Measurements from ENCODE around the gene TRIM2. TPM values are rescaled to one million over a fixed set of nuclear protein-coding genes. Genes with fewer than 3 reads are reported as not detected.

The TRIM2 gene
- total RNA-seq, 8 experiments from 2014 or later = 41.9 to 184 (median 133) TPM

DNA sequence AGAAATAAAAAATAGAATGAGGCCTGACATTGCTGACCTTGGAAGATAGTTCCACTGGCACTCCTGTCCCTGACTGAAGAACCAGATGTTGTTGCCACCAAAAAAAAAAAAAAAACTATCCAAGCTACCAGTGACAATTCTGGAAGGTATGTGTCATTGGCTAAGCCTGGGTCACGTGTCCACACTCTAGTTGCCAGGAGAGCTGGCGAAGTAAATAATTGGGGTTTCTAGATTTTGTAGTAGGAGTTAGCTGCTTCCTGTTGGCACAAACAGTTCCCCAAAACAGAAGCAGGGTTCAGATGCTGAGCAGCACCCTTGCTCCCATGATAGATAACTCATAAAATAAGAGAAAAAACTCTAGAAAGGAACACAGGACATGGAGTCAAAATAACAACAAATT, 160.8 kb downstream of the TRIM2 start:
- in situ Hi-C loops (cut with MboI; ENCODE audit: low pct_unique_long_range_greater_than_20kb in 2 of 9, low sequenced_read_pairs in 9 of 9, unreplicated experiment in 9 of 9) = loop anchor here in 3 of 9 experiments (25.0 kb wide), 2 partner anchors 197 to 222 kb away; no protein-coding TSS in a partner anchor
- Histone ChIP-seq H3K4me1 (replicated peaks in 1 of 2) (no peaks in the 10 kb centered on the region), H3K27ac (no peak overlapping the region), H3K4me3 (no peak overlapping the region)
- 83 to 100% (median 98%) methylated on average over 1 to 2 of the region's 2 CpGs; no CpG with 5 or more reads in 4 of the 10 experiments for WGBS, 10 experiments
- no peak for ATAC-seq (replicated peaks in 6 of 8)

DNA sequence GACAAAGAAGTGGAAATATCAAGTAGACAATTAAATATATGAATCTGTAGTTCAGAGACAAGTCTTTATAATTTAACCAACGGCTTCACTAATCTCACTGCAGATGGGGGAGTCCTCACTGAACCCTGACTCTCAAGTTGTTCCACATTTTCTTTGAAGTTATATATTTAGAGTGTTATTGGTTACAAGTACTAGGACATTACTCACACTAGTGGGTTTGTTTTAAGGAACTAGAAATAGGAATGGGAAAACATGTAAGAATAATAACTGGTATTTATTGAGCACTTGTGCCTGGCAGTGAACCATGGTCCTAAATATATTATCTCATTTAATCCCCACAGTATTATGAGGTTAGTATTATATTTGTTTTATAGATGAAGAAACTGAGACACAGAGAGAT, 162.2 kb downstream of the TRIM2 start:
- WGBS, 10 experiments = 14 to 100% (median 100%) methylated on average over 1 of the region's 1 CpG; no CpG with 5 or more reads in 1 of the 10 experiments
- no peaks in the 10 kb centered on the region for H3K4me1 ChIP-seq (replicated peaks in 1 of 2)
- ATAC-seq (replicated peaks in 6 of 8) = no peak
- no peak overlapping the region for H3K27ac ChIP-seq
- no peak overlapping the region for H3K4me3 ChIP-seq
- in situ Hi-C loops (cut with MboI; ENCODE audit: low pct_unique_long_range_greater_than_20kb in 2 of 9, low sequenced_read_pairs in 9 of 9, unreplicated experiment in 9 of 9) = loop anchor here in 3 of 9 experiments (25.0 kb wide), 2 partner anchors 196 to 221 kb away; no protein-coding TSS in a partner anchor

DNA sequence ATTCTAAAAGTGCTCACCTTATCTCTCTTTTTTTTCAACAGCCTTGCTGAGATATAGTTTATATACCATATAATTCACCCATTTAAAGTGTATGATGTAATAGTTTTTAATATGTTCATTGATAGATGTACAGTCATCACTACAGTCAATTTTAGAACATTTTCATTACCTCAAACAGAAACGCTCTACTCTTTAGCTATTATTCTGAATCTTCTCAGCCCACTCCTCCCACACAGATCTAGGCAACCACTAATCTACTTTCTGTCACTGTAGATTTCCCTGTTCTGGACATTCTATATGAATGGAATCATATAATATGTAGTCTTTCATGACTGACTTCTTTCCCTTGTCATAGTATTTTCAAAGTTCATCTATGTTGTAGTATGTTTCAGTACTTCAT, 162.8 kb downstream of the TRIM2 start:
- ATAC-seq (replicated peaks in 6 of 8) = no peak

DNA sequence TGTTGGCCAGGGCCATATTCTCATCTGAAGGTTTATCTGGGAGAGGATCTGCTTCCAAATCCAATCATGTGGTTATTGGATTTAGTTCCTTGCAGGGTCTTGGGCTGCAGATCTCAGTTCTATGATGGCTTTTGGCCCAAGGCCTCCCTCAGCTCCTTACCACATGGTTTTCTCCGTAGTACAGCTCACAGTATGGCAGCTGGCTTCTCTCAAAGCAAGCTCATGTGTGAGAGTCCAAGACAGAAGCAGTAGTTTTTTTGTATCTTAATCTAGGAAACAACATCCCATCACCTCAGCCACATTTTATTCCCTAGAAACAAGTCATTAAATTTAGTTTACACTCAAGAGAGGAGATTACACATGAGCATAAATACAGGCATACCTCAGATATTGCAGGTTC, 164.8 kb downstream of the TRIM2 start:
- WGBS, 10 experiments = 80 to 100% (median 100%) methylated on average over 1 of the region's 1 CpG; no CpG with 5 or more reads in 5 of the 10 experiments
- ATAC-seq (replicated peaks in 6 of 8) = no peak
- no peak overlapping the region for H3K27ac ChIP-seq
- no peak overlapping the region for H3K4me3 ChIP-seq
- H3K4me1 ChIP-seq (replicated peaks in 1 of 2) = no peaks in the 10 kb centered on the region
- in situ Hi-C loops (cut with MboI; ENCODE audit: low pct_unique_long_range_greater_than_20kb in 2 of 9, low sequenced_read_pairs in 9 of 9, unreplicated experiment in 9 of 9) = loop anchor here in 3 of 9 experiments (25.0 kb wide), 2 partner anchors 193 to 218 kb away; no protein-coding TSS in a partner anchor

More for the DNA sequence above, 162.8 kb downstream of the TRIM2 start:
- 17 to 100% (median 100%) methylated on average over 1 of the region's 1 CpG; no CpG with 5 or more reads in 4 of the 10 experiments for WGBS, 10 experiments
- Histone ChIP-seq H3K4me3 (no peak overlapping the region), H3K4me1 (replicated peaks in 1 of 2) (no peaks in the 10 kb centered on the region), H3K27ac (no peak overlapping the region)
- in situ Hi-C loops (cut with MboI; ENCODE audit: low pct_unique_long_range_greater_than_20kb in 2 of 9, low sequenced_read_pairs in 9 of 9, unreplicated experiment in 9 of 9) = loop anchor here in 3 of 9 experiments (25.0 kb wide), 2 partner anchors 195 to 220 kb away; no protein-coding TSS in a partner anchor

DNA sequence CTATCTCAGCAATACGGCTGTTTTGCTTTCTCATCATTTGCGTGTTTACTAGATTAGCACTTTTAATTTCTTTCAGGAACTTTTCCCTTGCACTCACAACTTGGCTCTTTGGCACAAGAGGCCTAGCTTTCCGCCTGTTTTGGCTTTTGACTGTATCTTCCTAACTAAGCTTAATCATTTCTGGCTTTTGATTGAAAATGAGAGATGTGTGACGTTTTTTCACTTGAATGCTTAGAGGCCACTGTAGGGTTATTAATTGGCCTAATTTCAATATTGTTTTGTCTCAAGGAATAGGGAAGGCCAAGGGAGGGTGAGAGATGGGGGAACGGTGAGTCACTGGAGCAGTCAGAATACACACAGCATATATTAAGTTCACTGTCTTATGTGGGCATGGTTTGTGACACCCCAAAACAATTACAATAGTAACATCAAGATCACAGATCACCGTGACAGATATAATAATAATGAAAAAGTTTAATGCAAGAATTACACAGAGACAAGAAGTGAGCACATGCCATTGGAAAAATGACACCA, 167.5 kb downstream of the TRIM2 start:
- H3K27ac ChIP-seq = no peak overlapping the region

DNA sequence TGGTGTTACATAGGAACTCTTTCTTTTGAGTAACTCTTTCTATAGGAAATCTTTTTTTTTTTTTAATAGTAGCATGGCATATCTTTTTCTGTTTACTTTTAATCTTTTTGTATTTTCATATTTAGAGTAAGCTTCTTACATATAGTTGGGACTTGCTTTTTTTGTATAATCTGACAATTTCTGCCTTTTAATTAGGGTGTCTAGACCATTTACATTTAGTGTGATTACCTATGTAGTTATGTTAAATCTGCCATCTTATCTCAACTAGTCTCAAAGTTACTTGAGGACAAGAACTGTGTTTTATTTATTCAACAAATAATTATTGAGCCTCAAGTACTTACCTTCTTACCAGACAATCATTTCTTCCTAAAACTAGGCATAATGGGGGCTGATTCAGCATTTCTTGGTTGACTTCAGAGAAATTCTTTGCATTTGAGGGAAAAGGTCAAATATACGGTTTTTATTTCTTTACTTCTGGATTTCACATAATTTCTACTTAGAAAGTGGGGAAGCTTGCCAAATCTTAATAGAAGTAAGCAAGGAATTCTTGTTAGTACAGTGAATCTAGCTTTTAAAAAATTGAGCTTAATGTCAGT, 168.8 kb downstream of the TRIM2 start:
- no peak overlapping the region for H3K4me3 ChIP-seq
- in situ Hi-C loops (cut with MboI; ENCODE audit: low pct_unique_long_range_greater_than_20kb in 2 of 9, low sequenced_read_pairs in 9 of 9, unreplicated experiment in 9 of 9) = loop anchor here in 3 of 9 experiments (25.0 kb wide), 2 partner anchors 189 to 214 kb away; no protein-coding TSS in a partner anchor
- ATAC-seq (replicated peaks in 6 of 8) = no peak
- H3K27ac ChIP-seq = no peak overlapping the region
- H3K4me1 ChIP-seq (replicated peaks in 1 of 2) = no peaks in the 10 kb centered on the region
- 17 to 100% (median 88%) methylated on average over 1 of the region's 1 CpG; no CpG with 5 or more reads in 1 of the 10 experiments for WGBS, 10 experiments

More for the DNA sequence above, 167.5 kb downstream of the TRIM2 start:
- no peak for ATAC-seq (replicated peaks in 6 of 8)
- no peaks in the 10 kb centered on the region for H3K4me1 ChIP-seq (replicated peaks in 1 of 2)
- in situ Hi-C loops (cut with MboI; ENCODE audit: low pct_unique_long_range_greater_than_20kb in 2 of 9, low sequenced_read_pairs in 9 of 9, unreplicated experiment in 9 of 9) = loop anchor here in 3 of 9 experiments (25.0 kb wide), 2 partner anchors 191 to 216 kb away; no protein-coding TSS in a partner anchor
- no peak overlapping the region for H3K4me3 ChIP-seq
- WGBS, 10 experiments = 90 to 100% (median 98%) methylated on average over 1 to 6 of the region's 6 CpGs

DNA sequence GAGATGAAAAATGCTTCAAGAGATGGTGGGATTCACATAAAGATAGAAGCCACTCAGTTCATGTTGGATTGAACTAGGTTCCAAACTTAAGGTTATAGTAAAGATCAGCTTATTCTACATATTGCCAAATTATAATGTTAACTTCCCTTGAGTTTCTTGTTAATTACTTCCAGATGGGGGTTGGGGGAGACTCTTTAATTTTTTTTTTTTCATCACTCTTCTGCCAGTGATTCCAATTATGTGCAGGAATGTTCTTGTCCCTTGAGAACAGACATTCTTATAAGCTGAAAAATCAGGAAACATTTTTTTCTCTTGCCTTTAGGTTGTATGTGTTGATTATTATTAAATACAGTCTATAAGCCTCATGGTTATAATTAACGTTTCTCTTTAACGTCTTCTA, 170.2 kb downstream of the TRIM2 start:
- in situ Hi-C loops (cut with MboI; ENCODE audit: low pct_unique_long_range_greater_than_20kb in 2 of 9, low sequenced_read_pairs in 9 of 9, unreplicated experiment in 9 of 9) = loop anchor here in 3 of 9 experiments (25.0 kb wide), 2 partner anchors 188 to 213 kb away; no protein-coding TSS in a partner anchor

DNA sequence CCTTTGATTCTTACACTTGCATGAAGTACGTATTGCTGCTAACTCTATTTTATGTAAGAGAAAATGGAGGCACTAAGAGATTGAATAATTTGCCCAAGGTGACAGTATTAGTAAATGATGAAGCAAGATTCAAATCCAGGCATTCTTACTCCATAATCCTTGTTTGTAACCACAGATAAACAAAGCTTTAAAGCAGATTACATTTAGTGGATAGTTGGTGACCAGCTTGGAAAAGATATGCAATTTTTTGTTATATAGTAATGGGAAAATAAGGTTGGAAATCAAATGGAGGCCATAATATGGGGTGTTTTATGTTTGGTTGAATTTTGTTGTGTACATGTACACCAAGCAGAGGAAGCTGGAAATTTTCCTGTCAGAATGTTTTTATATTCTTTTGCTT, 171.1 kb downstream of the TRIM2 start:
- Histone ChIP-seq H3K4me1 (replicated peaks in 1 of 2) (no peaks in the 10 kb centered on the region), H3K4me3 (no peak overlapping the region), H3K27ac (no peak overlapping the region)
- ATAC-seq (replicated peaks in 6 of 8) = no peak
- in situ Hi-C loops (cut with MboI; ENCODE audit: low pct_unique_long_range_greater_than_20kb in 2 of 9, low sequenced_read_pairs in 9 of 9, unreplicated experiment in 9 of 9) = no loop called here
- WGBS, 10 experiments = 71 to 100% (median 91%) methylated on average over 1 of the region's 1 CpG; no CpG with 5 or more reads in 1 of the 10 experiments

More for the DNA sequence above, 170.2 kb downstream of the TRIM2 start:
- WGBS, 10 experiments = 0 to 100% (median 93%) methylated on average over 2 of the region's 2 CpGs; no CpG with 5 or more reads in 1 of the 10 experiments
- Histone ChIP-seq H3K27ac (no peak overlapping the region), H3K4me1 (replicated peaks in 1 of 2) (no peaks in the 10 kb centered on the region), H3K4me3 (no peak overlapping the region)
- no peak for ATAC-seq (replicated peaks in 6 of 8)

DNA sequence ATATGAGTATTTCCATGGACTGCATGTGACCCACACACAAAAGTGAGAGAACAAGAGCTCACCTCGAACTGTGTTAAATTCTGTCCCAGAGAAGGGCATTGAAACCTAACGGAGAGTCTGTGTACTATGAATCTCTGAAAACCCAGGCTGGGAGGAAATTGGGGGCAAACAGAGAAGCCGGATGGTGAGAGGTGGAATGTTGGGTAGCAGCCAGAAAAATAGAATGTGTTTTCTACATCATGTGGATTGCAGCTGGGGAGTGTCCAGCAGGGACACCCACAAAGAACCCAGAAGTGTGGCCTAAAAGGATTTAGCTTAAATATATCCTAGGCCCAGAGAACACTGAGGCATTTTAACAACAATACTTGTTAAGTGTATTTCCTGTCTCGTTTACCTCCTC, 178.9 kb downstream of the TRIM2 start:
- no peak for ATAC-seq (replicated peaks in 6 of 8)
- in situ Hi-C loops (cut with MboI; ENCODE audit: low pct_unique_long_range_greater_than_20kb in 2 of 9, low sequenced_read_pairs in 9 of 9, unreplicated experiment in 9 of 9) = no loop called here
- WGBS, 10 experiments = 33 to 100% (median 80%) methylated on average over 1 to 4 of the region's 4 CpGs; no CpG with 5 or more reads in 2 of the 10 experiments
- Histone ChIP-seq H3K27ac (no peak overlapping the region), H3K4me3 (no peak overlapping the region), H3K4me1 (replicated peaks in 1 of 2) (no peaks in the 10 kb centered on the region)

DNA sequence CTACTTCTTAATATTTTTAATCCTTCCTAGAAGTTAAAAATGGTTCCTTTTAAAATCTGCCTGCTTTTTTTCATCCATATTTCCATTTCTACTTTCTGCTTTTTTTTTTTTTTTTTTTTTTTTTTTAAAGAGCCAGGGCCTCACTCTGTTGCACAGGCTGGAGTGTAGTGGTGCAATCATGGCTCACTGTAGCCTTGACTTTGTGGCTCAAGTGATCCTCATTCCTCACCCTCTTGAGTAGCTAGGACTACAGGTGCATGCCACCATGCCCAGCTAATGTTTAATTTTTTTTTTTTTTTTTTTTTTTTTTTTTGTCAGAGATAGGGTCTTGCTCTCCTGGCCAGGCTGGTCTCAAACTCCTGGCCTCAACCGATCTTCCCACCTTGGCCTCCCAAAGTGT, 179.9 kb downstream of the TRIM2 start:
- 86 to 100% (median 100%) methylated on average over 1 of the region's 1 CpG; no CpG with 5 or more reads in 4 of the 10 experiments for WGBS, 10 experiments
- Histone ChIP-seq H3K4me1 (replicated peaks in 1 of 2) (no peaks in the 10 kb centered on the region), H3K27ac (no peak overlapping the region), H3K4me3 (no peak overlapping the region)
- in situ Hi-C loops (cut with MboI; ENCODE audit: low pct_unique_long_range_greater_than_20kb in 2 of 9, low sequenced_read_pairs in 9 of 9, unreplicated experiment in 9 of 9) = no loop called here
- no peak for ATAC-seq (replicated peaks in 6 of 8)

DNA sequence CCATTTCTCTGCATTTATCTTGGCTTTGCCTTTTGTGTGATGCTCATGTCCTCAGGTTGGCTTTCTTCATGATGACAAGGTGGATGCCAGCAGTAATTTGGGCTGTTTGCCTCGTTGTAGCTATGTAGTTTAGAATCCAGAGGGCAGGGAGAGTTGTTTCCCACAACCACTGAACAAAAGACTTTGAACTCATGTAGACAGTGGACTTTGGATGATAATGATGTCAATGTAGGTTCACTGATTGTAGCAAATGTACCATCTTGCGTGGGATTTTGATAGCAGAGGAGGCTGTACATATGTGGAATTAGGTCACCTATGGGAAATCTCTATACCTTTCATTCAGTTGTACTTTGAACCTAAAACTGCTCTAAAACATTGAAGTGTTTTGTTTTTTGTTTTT, 181.5 kb downstream of the TRIM2 start:
- Histone ChIP-seq H3K4me3 (no peak overlapping the region), H3K4me1 (replicated peaks in 1 of 2) (no peaks in the 10 kb centered on the region), H3K27ac (no peak overlapping the region)
- WGBS, 10 experiments = 67 to 100% (median 81%) methylated on average over 1 to 2 of the region's 2 CpGs; no CpG with 5 or more reads in 2 of the 10 experiments
- in situ Hi-C loops (cut with MboI; ENCODE audit: low pct_unique_long_range_greater_than_20kb in 2 of 9, low sequenced_read_pairs in 9 of 9, unreplicated experiment in 9 of 9) = no loop called here
- no peak for ATAC-seq (replicated peaks in 6 of 8)

DNA sequence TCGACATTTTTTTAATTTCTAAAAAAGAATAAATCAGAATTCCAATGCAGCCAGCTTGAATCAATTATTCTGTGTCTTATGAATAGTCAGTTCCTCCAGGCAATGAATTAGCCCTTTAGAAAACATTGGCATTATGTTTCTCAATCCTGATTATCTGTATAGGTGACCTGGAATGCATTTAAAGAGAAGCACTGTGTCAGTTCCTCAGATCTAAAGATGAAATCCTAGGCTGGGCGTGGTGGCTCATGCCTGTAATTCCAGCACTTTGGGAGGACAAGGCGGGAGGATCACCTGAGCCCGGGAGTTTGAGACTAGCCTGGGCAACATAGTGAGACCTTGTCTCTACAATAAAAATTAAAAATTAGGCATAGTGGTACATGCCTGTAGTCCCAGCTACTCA, 183.7 kb downstream of the TRIM2 start:
- WGBS, 10 experiments = 30 to 100% (median 94%) methylated on average over 1 to 4 of the region's 4 CpGs
- in situ Hi-C loops (cut with MboI; ENCODE audit: low pct_unique_long_range_greater_than_20kb in 2 of 9, low sequenced_read_pairs in 9 of 9, unreplicated experiment in 9 of 9) = no loop called here
- ATAC-seq (replicated peaks in 6 of 8) = peak in 1 of 8 experiments; percentile 55

More for the DNA sequence above, 183.7 kb downstream of the TRIM2 start:
- Histone ChIP-seq H3K27ac (no peak overlapping the region), H3K4me3 (no peak overlapping the region), H3K4me1 (replicated peaks in 1 of 2) (no peaks in the 10 kb centered on the region)

Measured in motor neuron (in vitro differentiated cells).